HEK293 (cell line): Measurements from ENCODE around the gene FOXL2.

Source experiments
- CTCF ChIA-PET: fragments of 350-600 bp; formaldehyde crosslinking; extraction: SDS; loops from one replicate; lab custom pipeline; 2021; ENCODE audit warnings: antibody characterized with exemption; lab: Yijun Ruan, JAX
- POLR2A ChIA-PET: fragments of 300-600 bp; formaldehyde crosslinking; extraction: SDS; loops from one replicate; lab custom pipeline; 2020; ENCODE audit warnings: antibody characterized with exemption, inconsistent platforms; lab: Yijun Ruan, JAX
- H3K27ac ChIP-seq: fragments of 200-500 bp; sonication (Bioruptor generic); 2 replicates; pipeline ENCODE4 v1.5.1; 2014; ENCODE audit warnings: low read depth, low read length, control low read depth, inconsistent platforms; ENCODE audit errors: extremely low read depth
- H3K36me3 ChIP-seq, 2 experiments: fragments of 200-500 bp in 1 of 2; sonication (Bioruptor generic) in 1 of 2; 1 replicate in 1 of 2; 2 replicates in 1 of 2; pipeline ENCODE4 v1.5.1; 2014 to 2017; ENCODE audit warnings: inconsistent platforms in 2 of 2, low read length in 2 of 2; ENCODE audit not compliant: control insufficient read depth in 2 of 2, insufficient read depth in 1 of 2
- H3K4me1 ChIP-seq: fragments of 200-500 bp; sonication (Bioruptor generic); 2 replicates; pipeline ENCODE4 v1.5.1; 2014; ENCODE audit warnings: mild to moderate bottlenecking, low read length, inconsistent platforms; ENCODE audit not compliant: control insufficient read depth, insufficient read depth
- H3K4me3 ChIP-seq: 2 replicates; pipeline ENCODE4 v1.5.1; 2011; ENCODE audit warnings: low read depth, mild to moderate bottlenecking, control low read depth, low read length, moderate library complexity
- H3K9me3 ChIP-seq: fragments of 200-500 bp; sonication (Bioruptor generic); 2 replicates; pipeline ENCODE4 v1.5.1; 2014; ENCODE audit warnings: low read depth, low read length, inconsistent platforms; ENCODE audit not compliant: control insufficient read depth, insufficient read depth
- BCL11A ChIP-seq: fragments of 450-650 bp; formaldehyde crosslinking; IDR thresholded peaks from 2 replicates; pipeline ENCODE4 v1.5.1; 2016; ENCODE audit warnings: low read depth, missing biosample characterization, missing genetic modification characterization
- BCL11B ChIP-seq: fragments of 450-650 bp; formaldehyde crosslinking; IDR thresholded peaks from 2 replicates; pipeline ENCODE4 v1.5.1; 2016; ENCODE audit warnings: low read depth, missing biosample characterization, missing genetic modification characterization
- PRDM1 ChIP-seq: fragments of 450-650 bp; formaldehyde crosslinking; IDR thresholded peaks from 2 replicates; pipeline ENCODE4; 2016; ENCODE audit warnings: missing biosample characterization, missing genetic modification characterization
- SCRT2 ChIP-seq: fragments of 450-650 bp; formaldehyde crosslinking; IDR thresholded peaks from 2 replicates; pipeline ENCODE4 v1.5.1; 2016; ENCODE audit warnings: missing biosample characterization, missing genetic modification characterization
- ZBTB1 ChIP-seq: fragments of 450-650 bp; formaldehyde crosslinking; IDR thresholded peaks from 2 replicates; pipeline ENCODE4 v1.5.1; 2016; ENCODE audit warnings: missing biosample characterization, missing genetic modification characterization
- ZBTB10 ChIP-seq: fragments of 450-650 bp; formaldehyde crosslinking; IDR thresholded peaks from 2 replicates; pipeline ENCODE4 v1.5.1; 2016; ENCODE audit warnings: missing biosample characterization, missing genetic modification characterization
- ZBTB11 ChIP-seq: fragments of 450-650 bp; formaldehyde crosslinking; conservative IDR thresholded peaks from 2 replicates; pipeline ENCODE4 v1.5.1; 2016; ENCODE audit warnings: low read depth, missing biosample characterization, missing genetic modification characterization
- ZBTB20 ChIP-seq: fragments of 450-650 bp; formaldehyde crosslinking; IDR thresholded peaks from 2 replicates; pipeline ENCODE4 v1.5.1; 2016; ENCODE audit warnings: missing biosample characterization, missing genetic modification characterization
- ZFP41 ChIP-seq: fragments of 450-650 bp; formaldehyde crosslinking; IDR thresholded peaks from 2 replicates; pipeline ENCODE4 v1.5.1; 2016; ENCODE audit warnings: missing biosample characterization, missing genetic modification characterization, borderline replicate concordance
- ZIC2 ChIP-seq: fragments of 450-650 bp; formaldehyde crosslinking; IDR thresholded peaks from 2 replicates; pipeline ENCODE4 v1.5.1; 2016; ENCODE audit warnings: missing biosample characterization, missing genetic modification characterization
- ZNF174 ChIP-seq: fragments of 450-650 bp; formaldehyde crosslinking; IDR thresholded peaks from 2 replicates; pipeline ENCODE4 v1.5.0; 2017; ENCODE audit warnings: missing biosample characterization, mild to moderate bottlenecking, missing genetic modification characterization
- ZNF23 ChIP-seq: fragments of 450-650 bp; formaldehyde crosslinking; IDR thresholded peaks from 2 replicates; pipeline ENCODE4 v1.5.1; 2016; ENCODE audit warnings: missing biosample characterization, missing genetic modification characterization, borderline replicate concordance
- ZNF37A ChIP-seq: fragments of 450-650 bp; IDR thresholded peaks from 2 replicates; pipeline ENCODE4 v1.5.1; 2018; ENCODE audit warnings: missing biosample characterization, missing genetic modification characterization
- ZNF416 ChIP-seq: fragments of 450-650 bp; formaldehyde crosslinking; IDR thresholded peaks from 2 replicates; pipeline ENCODE4 v1.5.1; 2016; ENCODE audit warnings: missing biosample characterization, missing genetic modification characterization
- ZNF514 ChIP-seq: fragments of 450-650 bp; formaldehyde crosslinking; IDR thresholded peaks from 2 replicates; pipeline ENCODE4 v1.5.1; 2016; ENCODE audit warnings: missing biosample characterization, missing genetic modification characterization
- ZNF621 ChIP-seq: fragments of 450-650 bp; formaldehyde crosslinking; IDR thresholded peaks from 2 replicates; pipeline ENCODE4 v1.5.1; 2017; ENCODE audit warnings: missing biosample characterization, missing genetic modification characterization
- ZNF654 ChIP-seq: fragments of 450-650 bp; formaldehyde crosslinking; IDR thresholded peaks from 2 replicates; pipeline ENCODE4 v1.5.1; 2016; ENCODE audit warnings: low read depth, missing biosample characterization, missing genetic modification characterization
- ZNF701 ChIP-seq: fragments of 450-650 bp; formaldehyde crosslinking; IDR thresholded peaks from 2 replicates; pipeline ENCODE4 v1.5.1; 2016; ENCODE audit warnings: missing biosample characterization, missing genetic modification characterization
- ZSCAN30 ChIP-seq: fragments of 450-650 bp; IDR thresholded peaks from 2 replicates; pipeline ENCODE4 v1.5.1; 2018; ENCODE audit warnings: missing biosample characterization, mild to moderate bottlenecking, missing genetic modification characterization, moderate library complexity
- TF ChIP-seq, protein P1 (sequence below): fragments of 450-650 bp; formaldehyde crosslinking; IDR thresholded peaks from 2 replicates; pipeline ENCODE4 v1.5.1; 2016; ENCODE audit warnings: missing biosample characterization, missing genetic modification characterization, borderline replicate concordance
- TF ChIP-seq, protein P2 (sequence below): fragments of 450-650 bp; formaldehyde crosslinking; IDR thresholded peaks from 2 replicates; pipeline ENCODE4 v1.5.1; 2017; ENCODE audit warnings: missing biosample characterization, missing genetic modification characterization
- TF ChIP-seq, protein P3 (sequence below): fragments of 450-650 bp; formaldehyde crosslinking; IDR thresholded peaks from 2 replicates; pipeline ENCODE4 v1.5.1; 2016; ENCODE audit warnings: missing biosample characterization, missing genetic modification characterization

The FOXL2 gene

GRCh38 chr3:138960417-138960852 is 13.5 kb upstream of the FOXL2 start (continued):
- TF ChIP-seq ZBTB20, result no peak

DNA sequence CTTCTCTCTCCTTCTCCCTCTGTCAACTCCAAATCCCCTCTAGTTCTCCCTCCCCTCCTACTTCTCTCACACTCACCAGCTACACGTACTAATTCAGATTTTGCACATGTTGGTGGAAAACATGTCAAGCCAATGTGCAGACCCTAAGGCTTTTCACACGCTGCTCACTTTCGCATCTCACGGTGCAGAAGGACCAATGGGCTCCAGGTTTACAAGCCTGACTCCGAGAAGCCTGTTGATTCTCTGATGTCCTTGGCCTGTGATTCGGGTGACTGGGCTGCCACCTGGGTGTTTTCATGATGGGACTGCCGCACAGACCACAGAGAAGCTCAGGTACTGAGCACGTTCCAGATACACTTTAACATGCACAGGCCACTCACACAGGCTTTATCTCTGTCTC is 3.8 kb upstream of the FOXL2 start:
- ChIA-PET CTCF (interaction anchor here (0.7 to 0.9 kb wide), 4 partner anchors 9 to 403 kb away, joined by 3 to 4 read pairs (median 4); no protein-coding TSS in a partner anchor), POLR2A (no interaction called here)
- no peak overlapping the region for H3K27ac ChIP-seq
- H3K36me3 ChIP-seq, result no peaks in the 10 kb centered on the region
- no peaks in the 10 kb centered on the region for H3K4me1 ChIP-seq
- H3K4me3 ChIP-seq, result no peak overlapping the region
- TF ChIP-seq ZBTB1 (tag by site-specific recombination), result no peak
- no peak for TF ChIP-seq SCRT2 (tag by site-specific recombination)
- TF ChIP-seq ZBTB10 (tag by site-specific recombination), result no peak
- TF ChIP-seq ZFP41 (tag by site-specific recombination), result no peak
- TF ChIP-seq ZNF701 (tag by site-specific recombination), result no peak
- no peak for TF ChIP-seq PRDM1 (tag by site-specific recombination)
- no peak for TF ChIP-seq ZNF23
- TF ChIP-seq ZNF514 (tag by site-specific recombination), result no peak
- TF ChIP-seq ZNF416, result no peak
- no peak for TF ChIP-seq ZNF621 (tag by site-specific recombination)
- TF ChIP-seq, protein P1, sequence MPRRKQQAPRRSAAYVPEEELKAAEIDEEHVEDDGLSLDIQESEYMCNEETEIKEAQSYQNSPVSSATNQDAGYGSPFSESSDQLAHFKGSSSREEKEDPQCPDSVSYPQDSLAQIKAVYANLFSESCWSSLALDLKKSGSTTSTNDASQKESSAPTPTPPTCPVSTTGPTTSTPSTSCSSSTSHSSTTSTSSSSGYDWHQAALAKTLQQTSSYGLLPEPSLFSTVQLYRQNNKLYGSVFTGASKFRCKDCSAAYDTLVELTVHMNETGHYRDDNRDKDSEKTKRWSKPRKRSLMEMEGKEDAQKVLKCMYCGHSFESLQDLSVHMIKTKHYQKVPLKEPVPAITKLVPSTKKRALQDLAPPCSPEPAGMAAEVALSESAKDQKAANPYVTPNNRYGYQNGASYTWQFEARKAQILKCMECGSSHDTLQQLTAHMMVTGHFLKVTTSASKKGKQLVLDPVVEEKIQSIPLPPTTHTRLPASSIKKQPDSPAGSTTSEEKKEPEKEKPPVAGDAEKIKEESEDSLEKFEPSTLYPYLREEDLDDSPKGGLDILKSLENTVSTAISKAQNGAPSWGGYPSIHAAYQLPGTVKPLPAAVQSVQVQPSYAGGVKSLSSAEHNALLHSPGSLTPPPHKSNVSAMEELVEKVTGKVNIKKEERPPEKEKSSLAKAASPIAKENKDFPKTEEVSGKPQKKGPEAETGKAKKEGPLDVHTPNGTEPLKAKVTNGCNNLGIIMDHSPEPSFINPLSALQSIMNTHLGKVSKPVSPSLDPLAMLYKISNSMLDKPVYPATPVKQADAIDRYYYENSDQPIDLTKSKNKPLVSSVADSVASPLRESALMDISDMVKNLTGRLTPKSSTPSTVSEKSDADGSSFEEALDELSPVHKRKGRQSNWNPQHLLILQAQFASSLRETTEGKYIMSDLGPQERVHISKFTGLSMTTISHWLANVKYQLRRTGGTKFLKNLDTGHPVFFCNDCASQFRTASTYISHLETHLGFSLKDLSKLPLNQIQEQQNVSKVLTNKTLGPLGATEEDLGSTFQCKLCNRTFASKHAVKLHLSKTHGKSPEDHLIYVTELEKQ (tag by site-specific recombination), result no peak
- no peak for TF ChIP-seq ZNF37A
- H3K9me3 ChIP-seq, result no peaks in the 10 kb centered on the region

DNA sequence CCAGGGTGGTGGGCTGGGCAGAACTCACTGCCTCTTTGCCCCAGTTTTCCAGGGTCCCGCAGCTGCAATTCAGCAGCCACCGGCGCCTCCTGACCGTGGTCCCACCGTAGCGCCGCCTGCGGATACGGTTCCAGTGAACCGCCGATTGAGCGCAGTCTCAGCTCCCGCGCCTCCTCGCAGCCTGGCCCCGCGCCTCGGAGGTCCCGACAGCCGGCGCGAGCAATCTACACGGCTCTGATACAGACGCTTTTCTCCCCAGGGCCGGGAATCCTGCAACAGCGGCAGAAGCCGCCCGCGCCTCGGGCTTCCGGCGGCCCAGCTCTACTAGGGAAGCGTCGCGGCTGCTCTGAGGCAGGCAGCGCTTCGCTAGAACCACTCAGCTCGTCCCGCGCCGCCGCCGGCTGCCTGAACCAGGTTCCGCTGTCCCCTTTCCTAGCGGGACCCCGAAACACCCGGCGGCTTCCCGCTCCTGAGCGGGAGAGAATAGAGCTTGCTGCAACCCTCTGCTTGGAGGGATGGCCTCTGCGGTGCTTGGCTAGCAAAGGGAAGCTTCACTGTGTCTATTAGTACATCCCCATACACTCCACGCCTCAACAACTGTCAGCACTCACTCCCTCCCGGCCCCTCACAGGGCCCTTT is 3.2 kb upstream of the FOXL2 start:
- Histone ChIP-seq H3K9me3 (no peaks in the 10 kb centered on the region), H3K4me3 (peak overlapping the region; percentile 19), H3K27ac (no peak overlapping the region), H3K36me3 (no peaks in the 10 kb centered on the region), H3K4me1 (no peaks in the 10 kb centered on the region)
- CTCF ChIA-PET, result interaction anchor here (0.7 to 1.3 kb wide), 4 partner anchors 8 to 404 kb away, joined by 3 to 4 read pairs (median 3); partner anchors contain the start of gene CEP70
- POLR2A ChIA-PET, result no interaction called here
- TF ChIP-seq ZNF654 (no peak), ZBTB11 (tag by site-specific recombination) (no peak), BCL11B (tag by site-specific recombination) (no peak), ZSCAN30 (tag by site-specific recombination) (no peak), BCL11A (tag by site-specific recombination) (no peak), ZIC2 (no peak), ZNF174 (tag by site-specific recombination) (no peak)
- TF ChIP-seq, protein P2, sequence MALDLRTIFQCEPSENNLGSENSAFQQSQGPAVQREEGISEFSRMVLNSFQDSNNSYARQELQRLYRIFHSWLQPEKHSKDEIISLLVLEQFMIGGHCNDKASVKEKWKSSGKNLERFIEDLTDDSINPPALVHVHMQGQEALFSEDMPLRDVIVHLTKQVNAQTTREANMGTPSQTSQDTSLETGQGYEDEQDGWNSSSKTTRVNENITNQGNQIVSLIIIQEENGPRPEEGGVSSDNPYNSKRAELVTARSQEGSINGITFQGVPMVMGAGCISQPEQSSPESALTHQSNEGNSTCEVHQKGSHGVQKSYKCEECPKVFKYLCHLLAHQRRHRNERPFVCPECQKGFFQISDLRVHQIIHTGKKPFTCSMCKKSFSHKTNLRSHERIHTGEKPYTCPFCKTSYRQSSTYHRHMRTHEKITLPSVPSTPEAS, result no peak
- TF ChIP-seq, protein P3, sequence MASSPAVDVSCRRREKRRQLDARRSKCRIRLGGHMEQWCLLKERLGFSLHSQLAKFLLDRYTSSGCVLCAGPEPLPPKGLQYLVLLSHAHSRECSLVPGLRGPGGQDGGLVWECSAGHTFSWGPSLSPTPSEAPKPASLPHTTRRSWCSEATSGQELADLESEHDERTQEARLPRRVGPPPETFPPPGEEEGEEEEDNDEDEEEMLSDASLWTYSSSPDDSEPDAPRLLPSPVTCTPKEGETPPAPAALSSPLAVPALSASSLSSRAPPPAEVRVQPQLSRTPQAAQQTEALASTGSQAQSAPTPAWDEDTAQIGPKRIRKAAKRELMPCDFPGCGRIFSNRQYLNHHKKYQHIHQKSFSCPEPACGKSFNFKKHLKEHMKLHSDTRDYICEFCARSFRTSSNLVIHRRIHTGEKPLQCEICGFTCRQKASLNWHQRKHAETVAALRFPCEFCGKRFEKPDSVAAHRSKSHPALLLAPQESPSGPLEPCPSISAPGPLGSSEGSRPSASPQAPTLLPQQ (tag by site-specific recombination), result no peak
